ENCODE data around the gene UBE2V1. TPM values are rescaled to one million over a fixed set of nuclear protein-coding genes. Genes with fewer than 3 reads are reported as not detected.
"Not testable (repeated sequence)": the region's sequence is repeated elsewhere in the genome, so short reads cannot be mapped to it uniquely, and the experiment has no call there.

Gene UBE2V1
- polyA plus RNA-seq, 3 donors = 62.2 to 95.5 (median 71.1) TPM

GRCh38 chr20:50102551-50102950, 10.4 kb downstream of the UBE2V1 start:
- Mint-ChIP-seq H3K4me1 (peaks cover 26% of the 10 kb centered on the region), H3K27ac (peak overlapping the region; percentile 26 to 68 (median 42)), H3K36me3 (peaks cover 23 to 32% of the 10 kb centered on the region in 2 donors)
- DNase-seq; H3K9me3 ChIP-seq (replicated peaks in 1 of 2; ENCODE audit: control insufficient read depth in 1 of 2, insufficient read depth in 1 of 2, low read length in 2 of 2); intact Hi-C loops (cut with micrococcal nuclease); H3K4me3 Mint-ChIP-seq; H3K4me3 ChIP-seq (replicated peaks in 1 of 3; ENCODE audit: low read depth in 2 of 3, low read length in 3 of 3); H2AFZ ChIP-seq (ENCODE audit: insufficient read depth, low read depth, low read length, poor library complexity, severe bottlenecking); H3K9me3 Mint-ChIP-seq; H3K27me3 ChIP-seq (ENCODE audit: control insufficient read depth in 2 of 2, insufficient read depth in 2 of 2, low read length in 2 of 2); H3K27me3 Mint-ChIP-seq (ENCODE audit: low read depth in 3 of 3); H3K9ac ChIP-seq (ENCODE audit: insufficient read depth, low read length, poor library complexity, severe bottlenecking); H3K4me2 ChIP-seq (replicated peaks; ENCODE audit: extremely low read depth, low read length, poor library complexity, severe bottlenecking): not testable (repeated sequence)
- 97% methylated on average over 13 of the region's 14 CpGs for WGBS (ENCODE audit: insufficient coverage)
- Histone ChIP-seq H4K20me1 (ENCODE audit: insufficient read depth, low read length) (peaks cover 100% of the 10 kb centered on the region), H3K79me2 (ENCODE audit: insufficient read depth, low read length) (peaks cover 100% of the 10 kb centered on the region), H3K4me1 (ENCODE audit: control insufficient read depth in 1 of 2, insufficient read depth in 2 of 2, low read length in 2 of 2) (peaks cover 17 to 30% of the 10 kb centered on the region in 2 donors), H3K36me3 (replicated peaks in 1 of 2; ENCODE audit: control insufficient read depth in 1 of 2, insufficient read depth in 2 of 2, low read length in 2 of 2) (peaks cover 6 to 37% of the 10 kb centered on the region in 2 donors), H3K27ac (ENCODE audit: low read depth in 1 of 2, low read length in 2 of 2) (peak overlapping the region in 1 of 2 donors; percentile 66)

DNA sequence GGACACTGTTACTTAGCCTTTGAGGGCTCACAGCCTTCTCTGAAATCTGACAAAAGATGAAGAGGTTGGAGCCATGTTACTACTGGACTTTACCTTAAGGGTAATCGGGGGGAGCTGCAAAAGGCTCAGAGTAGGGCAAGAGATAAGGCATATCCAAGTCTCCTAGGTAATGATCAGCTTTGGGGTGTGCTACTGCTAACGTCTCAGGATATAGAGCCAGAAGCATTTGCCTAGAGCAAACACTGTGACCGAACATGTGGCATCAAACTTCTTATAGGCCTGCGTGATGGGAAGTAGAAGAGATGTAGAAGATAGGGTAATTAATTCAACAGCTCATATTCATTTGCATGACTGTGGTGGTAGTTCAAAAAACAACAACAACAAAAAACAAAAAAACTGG, 11.1 kb downstream of the UBE2V1 start:
- Mint-ChIP-seq H3K27me3 (ENCODE audit: low read depth in 3 of 3) (peaks cover 0 to 2% (median 0%) of the 10 kb centered on the region in 3 donors), H3K4me3 (no peak overlapping the region), H3K4me1 (peaks cover 24% of the 10 kb centered on the region), H3K36me3 (peaks cover 23 to 33% of the 10 kb centered on the region in 2 donors), H3K9me3 (peaks cover 0 to 3% (median 0%) of the 10 kb centered on the region in 7 donors), H3K27ac (peak overlapping the region in 5 of 7 donors; percentile 45 to 80 (median 56))
- H3K4me3 ChIP-seq (replicated peaks in 1 of 3; ENCODE audit: low read depth in 2 of 3, low read length in 3 of 3) = no peak overlapping the region
- no peak overlapping the region for H3K4me2 ChIP-seq (replicated peaks; ENCODE audit: extremely low read depth, low read length, poor library complexity, severe bottlenecking)
- no peak for DNase-seq
- no peaks in the 10 kb centered on the region for H3K9me3 ChIP-seq (replicated peaks in 1 of 2; ENCODE audit: control insufficient read depth in 1 of 2, insufficient read depth in 1 of 2, low read length in 2 of 2)
- 83% methylated on average over 2 of the region's 4 CpGs for WGBS (ENCODE audit: insufficient coverage)
- H3K4me1 ChIP-seq (ENCODE audit: control insufficient read depth in 1 of 2, insufficient read depth in 2 of 2, low read length in 2 of 2) = peaks cover 17 to 30% of the 10 kb centered on the region in 2 donors
- intact Hi-C loops (cut with micrococcal nuclease) = no loop called here
- peaks cover 100% of the 10 kb centered on the region for H3K79me2 ChIP-seq (ENCODE audit: insufficient read depth, low read length)
- H3K27me3 ChIP-seq (ENCODE audit: control insufficient read depth in 2 of 2, insufficient read depth in 2 of 2, low read length in 2 of 2) = no peaks in the 10 kb centered on the region
- H4K20me1 ChIP-seq (ENCODE audit: insufficient read depth, low read length) = peaks cover 100% of the 10 kb centered on the region
- peak overlapping the region in 1 of 2 donors; percentile 22 for H3K27ac ChIP-seq (ENCODE audit: low read depth in 1 of 2, low read length in 2 of 2)
- H3K9ac ChIP-seq (ENCODE audit: insufficient read depth, low read length, poor library complexity, severe bottlenecking) = no peak overlapping the region
- TF ChIP-seq, protein P1, sequence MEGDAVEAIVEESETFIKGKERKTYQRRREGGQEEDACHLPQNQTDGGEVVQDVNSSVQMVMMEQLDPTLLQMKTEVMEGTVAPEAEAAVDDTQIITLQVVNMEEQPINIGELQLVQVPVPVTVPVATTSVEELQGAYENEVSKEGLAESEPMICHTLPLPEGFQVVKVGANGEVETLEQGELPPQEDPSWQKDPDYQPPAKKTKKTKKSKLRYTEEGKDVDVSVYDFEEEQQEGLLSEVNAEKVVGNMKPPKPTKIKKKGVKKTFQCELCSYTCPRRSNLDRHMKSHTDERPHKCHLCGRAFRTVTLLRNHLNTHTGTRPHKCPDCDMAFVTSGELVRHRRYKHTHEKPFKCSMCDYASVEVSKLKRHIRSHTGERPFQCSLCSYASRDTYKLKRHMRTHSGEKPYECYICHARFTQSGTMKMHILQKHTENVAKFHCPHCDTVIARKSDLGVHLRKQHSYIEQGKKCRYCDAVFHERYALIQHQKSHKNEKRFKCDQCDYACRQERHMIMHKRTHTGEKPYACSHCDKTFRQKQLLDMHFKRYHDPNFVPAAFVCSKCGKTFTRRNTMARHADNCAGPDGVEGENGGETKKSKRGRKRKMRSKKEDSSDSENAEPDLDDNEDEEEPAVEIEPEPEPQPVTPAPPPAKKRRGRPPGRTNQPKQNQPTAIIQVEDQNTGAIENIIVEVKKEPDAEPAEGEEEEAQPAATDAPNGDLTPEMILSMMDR (IDR thresholded peaks at IDR 0.05) = no peak
- peaks cover 10 to 37% of the 10 kb centered on the region in 2 donors for H3K36me3 ChIP-seq (replicated peaks in 1 of 2; ENCODE audit: control insufficient read depth in 1 of 2, insufficient read depth in 2 of 2, low read length in 2 of 2)
- no peak overlapping the region for H2AFZ ChIP-seq (ENCODE audit: insufficient read depth, low read depth, low read length, poor library complexity, severe bottlenecking)
